ENCODE data around the gene ZNF358. TPM values are rescaled to one million over a fixed set of nuclear protein-coding genes. Genes with fewer than 3 reads are reported as not detected.

The ZNF358 gene
- total RNA-seq, 1 donor from 2014 or later, result 41.1 TPM

DNA sequence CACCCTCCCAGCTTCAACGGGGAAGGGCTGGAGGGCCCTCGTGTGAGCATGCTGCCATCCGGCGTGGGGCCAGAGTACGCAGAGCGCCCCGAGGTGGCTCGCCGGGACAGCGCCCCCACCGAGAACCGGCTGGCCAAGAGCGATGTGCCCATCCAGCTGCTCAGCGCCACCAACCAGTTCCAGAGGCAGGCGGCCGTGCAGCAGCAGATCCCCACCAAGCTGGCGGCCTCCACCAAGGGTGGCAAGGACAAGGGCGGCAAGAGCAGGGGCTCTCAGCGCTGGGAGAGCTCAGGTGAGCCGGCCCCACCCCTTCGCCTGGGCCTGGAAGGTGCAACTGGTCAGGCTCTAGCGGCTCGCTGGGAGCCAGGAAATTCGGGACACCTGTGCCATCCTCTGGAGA is 47.1 kb upstream of the ZNF358 start:
- Histone ChIP-seq H3K27me3 (ENCODE audit: insufficient read depth, low read length) (no peaks in the 10 kb centered on the region), H3K9ac (ENCODE audit: low read length) (no peak overlapping the region), H3K9me3 (ENCODE audit: insufficient read depth, low read depth, low read length) (no peaks in the 10 kb centered on the region), H3K4me3 (ENCODE audit: insufficient read depth, low read depth, low read length) (no peak overlapping the region), H3K36me3 (ENCODE audit: insufficient read depth, low read length) (peaks cover 3% of the 10 kb centered on the region), H3K79me2 (ENCODE audit: insufficient read depth, low read length) (no peaks in the 10 kb centered on the region), H3K27ac (ENCODE audit: low read depth, low read length) (no peak overlapping the region), H2AFZ (ENCODE audit: low read depth, low read length) (no peak overlapping the region), H3K4me1 (ENCODE audit: insufficient read depth, low read length) (no peaks in the 10 kb centered on the region), H4K20me1 (ENCODE audit: insufficient read depth, low read length) (no peaks in the 10 kb centered on the region), H3K4me2 (ENCODE audit: low read length) (no peak overlapping the region)
- no peak for TF ChIP-seq EZH2 (IDR thresholded peaks at IDR 0.05; ENCODE audit: insufficient read depth, low read length)
- TF ChIP-seq, protein P1, sequence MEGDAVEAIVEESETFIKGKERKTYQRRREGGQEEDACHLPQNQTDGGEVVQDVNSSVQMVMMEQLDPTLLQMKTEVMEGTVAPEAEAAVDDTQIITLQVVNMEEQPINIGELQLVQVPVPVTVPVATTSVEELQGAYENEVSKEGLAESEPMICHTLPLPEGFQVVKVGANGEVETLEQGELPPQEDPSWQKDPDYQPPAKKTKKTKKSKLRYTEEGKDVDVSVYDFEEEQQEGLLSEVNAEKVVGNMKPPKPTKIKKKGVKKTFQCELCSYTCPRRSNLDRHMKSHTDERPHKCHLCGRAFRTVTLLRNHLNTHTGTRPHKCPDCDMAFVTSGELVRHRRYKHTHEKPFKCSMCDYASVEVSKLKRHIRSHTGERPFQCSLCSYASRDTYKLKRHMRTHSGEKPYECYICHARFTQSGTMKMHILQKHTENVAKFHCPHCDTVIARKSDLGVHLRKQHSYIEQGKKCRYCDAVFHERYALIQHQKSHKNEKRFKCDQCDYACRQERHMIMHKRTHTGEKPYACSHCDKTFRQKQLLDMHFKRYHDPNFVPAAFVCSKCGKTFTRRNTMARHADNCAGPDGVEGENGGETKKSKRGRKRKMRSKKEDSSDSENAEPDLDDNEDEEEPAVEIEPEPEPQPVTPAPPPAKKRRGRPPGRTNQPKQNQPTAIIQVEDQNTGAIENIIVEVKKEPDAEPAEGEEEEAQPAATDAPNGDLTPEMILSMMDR (IDR thresholded peaks at IDR 0.05; ENCODE audit: insufficient read depth, low read depth, low read length), result no peak
- FAIRE-seq, result no peak
- Mint-ChIP-seq H3K4me1 (ENCODE audit: low read depth, unreplicated experiment) (no peaks in the 10 kb centered on the region), H3K36me3 (ENCODE audit: low read depth, unreplicated experiment) (peaks cover 16% of the 10 kb centered on the region), H3K4me3 (ENCODE audit: unreplicated experiment) (no peak overlapping the region), H3K27me3 (ENCODE audit: low read depth, unreplicated experiment) (no peaks in the 10 kb centered on the region), H3K9me3 (ENCODE audit: unreplicated experiment) (no peaks in the 10 kb centered on the region), H3K27ac (ENCODE audit: unreplicated experiment) (no peak overlapping the region)
- no peak for DNase-seq (ENCODE audit: low read depth)

DNA sequence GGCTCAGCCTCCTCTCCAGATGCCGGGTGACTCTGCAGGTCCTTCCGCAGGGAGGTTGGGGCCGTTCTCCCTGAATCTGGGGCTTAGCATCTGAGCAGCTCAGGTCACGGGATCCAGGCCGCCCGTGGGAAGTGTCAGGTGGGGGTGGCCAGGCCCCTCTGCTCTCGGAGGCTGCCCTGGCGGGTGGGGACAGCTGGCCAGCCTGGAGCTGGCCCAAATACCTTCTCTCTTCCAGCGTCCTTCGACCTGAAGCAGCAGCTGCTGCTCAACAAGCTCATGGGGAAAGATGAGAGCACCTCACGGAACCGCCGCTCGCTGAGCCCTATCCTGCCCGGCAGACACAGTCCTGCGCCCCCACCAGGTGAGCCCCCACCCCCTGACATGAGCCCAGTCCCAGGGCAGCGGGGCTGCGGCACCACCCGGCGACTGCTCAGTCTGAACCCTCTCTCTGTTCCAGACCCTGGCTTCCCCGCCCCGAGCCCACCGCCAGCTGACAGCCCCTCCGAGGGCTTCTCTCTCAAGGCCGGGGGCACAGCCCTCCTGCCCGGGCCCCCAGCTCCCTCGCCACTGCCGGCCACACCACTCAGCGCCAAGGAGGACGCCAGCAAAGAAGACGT is 46.1 kb upstream of the ZNF358 start:
- TF ChIP-seq, protein P1 (IDR thresholded peaks at IDR 0.05; ENCODE audit: insufficient read depth, low read depth, low read length), result no peak
- no peak for TF ChIP-seq EZH2 (IDR thresholded peaks at IDR 0.05; ENCODE audit: insufficient read depth, low read length)
- Histone ChIP-seq H3K9me3 (ENCODE audit: insufficient read depth, low read depth, low read length) (no peaks in the 10 kb centered on the region), H3K27ac (ENCODE audit: low read depth, low read length) (no peak overlapping the region), H3K4me1 (ENCODE audit: insufficient read depth, low read length) (no peaks in the 10 kb centered on the region), H3K4me2 (ENCODE audit: low read length) (no peak overlapping the region), H3K4me3 (ENCODE audit: insufficient read depth, low read depth, low read length) (no peak overlapping the region), H3K9ac (ENCODE audit: low read length) (no peak overlapping the region), H3K79me2 (ENCODE audit: insufficient read depth, low read length) (no peaks in the 10 kb centered on the region), H3K36me3 (ENCODE audit: insufficient read depth, low read length) (peaks cover 3% of the 10 kb centered on the region), H4K20me1 (ENCODE audit: insufficient read depth, low read length) (no peaks in the 10 kb centered on the region), H2AFZ (ENCODE audit: low read depth, low read length) (no peak overlapping the region), H3K27me3 (ENCODE audit: insufficient read depth, low read length) (no peaks in the 10 kb centered on the region)
- no peak overlapping the region for H3K27ac Mint-ChIP-seq (ENCODE audit: unreplicated experiment)
- H3K9me3 Mint-ChIP-seq (ENCODE audit: unreplicated experiment), result no peaks in the 10 kb centered on the region
- no peaks in the 10 kb centered on the region for H3K4me1 Mint-ChIP-seq (ENCODE audit: low read depth, unreplicated experiment)
- no peaks in the 10 kb centered on the region for H3K27me3 Mint-ChIP-seq (ENCODE audit: low read depth, unreplicated experiment)
- no peak for DNase-seq (ENCODE audit: low read depth)
- H3K36me3 Mint-ChIP-seq (ENCODE audit: low read depth, unreplicated experiment), result peaks cover 16% of the 10 kb centered on the region
- H3K4me3 Mint-ChIP-seq (ENCODE audit: unreplicated experiment), result no peak overlapping the region
- no peak for FAIRE-seq

DNA sequence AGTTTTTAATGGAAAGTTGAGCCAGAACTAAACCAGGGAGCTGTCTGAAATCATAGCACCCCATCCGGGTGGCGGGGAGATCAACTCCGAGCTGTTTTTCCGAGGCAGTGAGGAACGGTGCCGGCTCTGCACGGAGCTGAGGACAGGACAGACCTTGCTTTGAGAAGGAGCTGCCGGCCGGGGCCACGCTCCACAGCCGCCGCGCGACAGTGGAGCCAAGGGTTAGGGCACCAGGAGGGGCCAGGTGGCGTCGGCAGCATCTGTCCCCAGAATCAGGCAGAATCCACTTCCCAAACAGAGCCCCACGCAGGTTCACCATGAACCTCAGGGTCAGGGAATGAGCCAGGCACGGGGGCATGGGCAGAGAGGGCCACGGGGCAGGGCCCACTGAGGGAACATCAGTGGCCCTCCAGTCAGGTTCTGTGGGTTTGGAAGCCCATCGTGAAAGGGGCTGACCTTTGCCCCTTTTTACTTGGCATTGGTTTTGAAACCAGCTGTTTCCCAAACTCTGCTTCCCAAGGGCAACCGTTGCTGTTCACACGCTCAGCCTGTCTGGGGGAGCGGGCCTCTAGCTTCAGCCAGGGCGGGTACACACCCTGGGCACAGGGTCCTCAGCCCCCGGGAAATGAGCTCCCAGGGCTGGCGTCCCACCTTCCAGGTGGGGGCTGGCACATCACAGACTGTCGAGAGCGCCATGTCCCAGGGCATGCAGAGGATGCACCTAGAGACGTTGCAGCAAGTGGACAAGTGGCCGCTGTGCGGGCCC is 45.2 kb upstream of the ZNF358 start:
- peaks cover 14% of the 10 kb centered on the region for H3K36me3 Mint-ChIP-seq (ENCODE audit: low read depth, unreplicated experiment)
- no peaks in the 10 kb centered on the region for H3K4me1 ChIP-seq (ENCODE audit: insufficient read depth, low read length)
- no peaks in the 10 kb centered on the region for H3K79me2 ChIP-seq (ENCODE audit: insufficient read depth, low read length)
- H3K4me3 ChIP-seq (ENCODE audit: insufficient read depth, low read depth, low read length), result no peak overlapping the region
- TF ChIP-seq, protein P1 (IDR thresholded peaks at IDR 0.05; ENCODE audit: insufficient read depth, low read depth, low read length), result no peak
- no peak for TF ChIP-seq EZH2 (IDR thresholded peaks at IDR 0.05; ENCODE audit: insufficient read depth, low read length)
- no peak for FAIRE-seq
- no peak for DNase-seq (ENCODE audit: low read depth)
- H3K36me3 ChIP-seq (ENCODE audit: insufficient read depth, low read length), result peaks cover 3% of the 10 kb centered on the region
- no peaks in the 10 kb centered on the region for H3K9me3 ChIP-seq (ENCODE audit: insufficient read depth, low read depth, low read length)
- no peaks in the 10 kb centered on the region for H3K27me3 ChIP-seq (ENCODE audit: insufficient read depth, low read length)
- H3K27me3 Mint-ChIP-seq (ENCODE audit: low read depth, unreplicated experiment), result no peaks in the 10 kb centered on the region
- no peaks in the 10 kb centered on the region for H4K20me1 ChIP-seq (ENCODE audit: insufficient read depth, low read length)
- H3K9me3 Mint-ChIP-seq (ENCODE audit: unreplicated experiment), result no peaks in the 10 kb centered on the region
- no peak overlapping the region for H3K9ac ChIP-seq (ENCODE audit: low read length)
- H2AFZ ChIP-seq (ENCODE audit: low read depth, low read length), result no peak overlapping the region
- no peak overlapping the region for H3K27ac Mint-ChIP-seq (ENCODE audit: unreplicated experiment)
- no peak overlapping the region for H3K4me2 ChIP-seq (ENCODE audit: low read length)
- no peak overlapping the region for H3K27ac ChIP-seq (ENCODE audit: low read depth, low read length)
- H3K4me1 Mint-ChIP-seq (ENCODE audit: low read depth, unreplicated experiment), result no peaks in the 10 kb centered on the region
- H3K4me3 Mint-ChIP-seq (ENCODE audit: unreplicated experiment), result no peak overlapping the region
